Liver (tissue), 9 donors: ENCODE results near the gene MBNL2. TPM values are rescaled to one million over a fixed set of nuclear protein-coding genes. Genes with fewer than 3 reads are reported as not detected.

Source experiments
- DNase-seq: peaks from one replicate; pipeline ENCODE4 v3.0.0-alpha.2; 2017; ENCODE audit warnings: low spot score
- H3K27ac ChIP-seq, 2 donors: one replicate each; pipeline ENCODE4 v1.7.0; 2013; ENCODE audit warnings: inconsistent platforms in 2 of 2, low read length in 2 of 2, control low read depth in 1 of 2, low read depth in 1 of 2, mild to moderate bottlenecking in 1 of 2
- H3K27me3 ChIP-seq, 4 donors: one replicate each; pipeline versions ENCODE4 v1.6.1 to v1.7.0; 2013; ENCODE audit warnings: low read length in 3 of 4, inconsistent platforms in 1 of 4, mild to moderate bottlenecking in 1 of 4, moderate library complexity in 1 of 4; ENCODE audit not compliant: control insufficient read depth in 4 of 4, insufficient read depth in 4 of 4
- H3K36me3 ChIP-seq, 4 donors: one replicate each; pipeline versions ENCODE4 v1.6.1 to v1.7.0; 2013; ENCODE audit warnings: low read length in 3 of 4, mild to moderate bottlenecking in 3 of 4, low read depth in 1 of 4, moderate library complexity in 1 of 4; ENCODE audit not compliant: control insufficient read depth in 4 of 4, insufficient read depth in 3 of 4
- H3K4me1 ChIP-seq, 4 donors: one replicate each; pipeline versions ENCODE4 v1.6.1 to v1.7.0; 2013; ENCODE audit warnings: low read length in 3 of 4, mild to moderate bottlenecking in 3 of 4, moderate library complexity in 1 of 4; ENCODE audit not compliant: control insufficient read depth in 4 of 4, insufficient read depth in 4 of 4
- H3K4me3 ChIP-seq, 3 donors: one replicate each; pipeline versions ENCODE4 v1.6.1 to v1.7.0; 2013; ENCODE audit warnings: low read length in 3 of 3, control low read depth in 1 of 3, low read depth in 1 of 3, mild to moderate bottlenecking in 1 of 3
- H3K9ac ChIP-seq, 2 donors: one replicate each; pipeline ENCODE4 v1.7.0; 2013; ENCODE audit warnings: low read length in 2 of 2, mild to moderate bottlenecking in 2 of 2, moderate library complexity in 2 of 2, control low read depth in 1 of 2, low read depth in 1 of 2
- H3K9me3 ChIP-seq, 4 donors: one replicate each; pipeline versions ENCODE4 v1.6.1 to v1.7.0; 2013; ENCODE audit warnings: low read length in 3 of 4; ENCODE audit not compliant: control insufficient read depth in 4 of 4
- ATF3 ChIP-seq: IDR thresholded peaks from 2 replicates; pipeline ENCODE4 v1.6.1; 2016; ENCODE audit warnings: antibody characterized with exemption
- CTCF ChIP-seq: fragments of 150-350 bp; IDR thresholded peaks from 2 replicates; pipeline ENCODE4 v1.5.1; 2017; ENCODE audit warnings: improper control_type of control experiment, low read depth, low read length; ENCODE audit not compliant: missing input control
- GABPA ChIP-seq, 2 donors: IDR thresholded peaks in 1 of 2; conservative IDR thresholded peaks in 1 of 2; 2 replicates each; pipeline ENCODE4 v1.6.1; 2016; ENCODE audit warnings: antibody characterized with exemption in 2 of 2, mild to moderate bottlenecking in 1 of 2, moderate library complexity in 1 of 2
- HNF4G ChIP-seq: IDR thresholded peaks from 2 replicates; pipeline ENCODE4 v1.6.1; 2016; ENCODE audit warnings: antibody characterized with exemption
- JUND ChIP-seq, 2 donors: IDR thresholded peaks; 2 replicates each; pipeline ENCODE4 v1.6.1; 2016; ENCODE audit warnings: antibody characterized with exemption in 2 of 2
- NR2F2 ChIP-seq: IDR thresholded peaks from 2 replicates; pipeline ENCODE4 v1.6.1; 2016; ENCODE audit warnings: antibody characterized with exemption
- SP1 ChIP-seq: IDR thresholded peaks from 2 replicates; pipeline ENCODE4 v1.6.1; 2018; ENCODE audit warnings: antibody characterized with exemption, mild to moderate bottlenecking
- YY1 ChIP-seq: IDR thresholded peaks from 2 replicates; pipeline ENCODE4 v1.6.1; 2016; ENCODE audit warnings: antibody characterized with exemption, mild to moderate bottlenecking
- WGBS: extraction: QIAGEN DNeasy Blood & Tissue Kit; methylation state at CpG from one replicate; pipeline ENCODE4 v1.1.7; 2013; 5-methylcytosine and 5-hydroxymethylcytosine counted together
- polyA plus RNA-seq, 2 donors: library from polyadenylated mRNA; stranded (reverse) in 1 of 2; unstranded in 1 of 2; fragments of 200-250 nt in 1 of 2; fragments of >200 nt in 1 of 2; fragmentation: Nextera tagmentation in 1 of 2; extraction: Ambion mirVana in 1 of 2; gene quantifications; one replicate each; pipeline versions ENCODE4 v1.2.1 to v1.2.3, GENCODE V29; 2013 to 2015
- total RNA-seq, 2 donors: library from RNA; depleted of rRNA; stranded (reverse); fragments of >200 nt; gene quantifications; one replicate each; pipeline ENCODE4 v1.2.3, GENCODE V29; 2014
- TF ChIP-seq, protein P1 (sequence below): IDR thresholded peaks from 2 replicates; pipeline ENCODE4 v1.6.1; 2016; ENCODE audit warnings: antibody characterized with exemption, mild to moderate bottlenecking
- TF ChIP-seq, protein P2 (sequence below): IDR thresholded peaks from 2 replicates; pipeline ENCODE4 v1.6.1; 2016; ENCODE audit warnings: antibody characterized with exemption
- donor health status: healthy.
- donor health status: healthy.
- donor health status: healthy.
- donor health status: healthy.
- donor health status: healthy.

MBNL2 gene
- total and polyA plus RNA-seq, 4 donors = 16.0 to 49.6 (median 36.8) TPM

DNA sequence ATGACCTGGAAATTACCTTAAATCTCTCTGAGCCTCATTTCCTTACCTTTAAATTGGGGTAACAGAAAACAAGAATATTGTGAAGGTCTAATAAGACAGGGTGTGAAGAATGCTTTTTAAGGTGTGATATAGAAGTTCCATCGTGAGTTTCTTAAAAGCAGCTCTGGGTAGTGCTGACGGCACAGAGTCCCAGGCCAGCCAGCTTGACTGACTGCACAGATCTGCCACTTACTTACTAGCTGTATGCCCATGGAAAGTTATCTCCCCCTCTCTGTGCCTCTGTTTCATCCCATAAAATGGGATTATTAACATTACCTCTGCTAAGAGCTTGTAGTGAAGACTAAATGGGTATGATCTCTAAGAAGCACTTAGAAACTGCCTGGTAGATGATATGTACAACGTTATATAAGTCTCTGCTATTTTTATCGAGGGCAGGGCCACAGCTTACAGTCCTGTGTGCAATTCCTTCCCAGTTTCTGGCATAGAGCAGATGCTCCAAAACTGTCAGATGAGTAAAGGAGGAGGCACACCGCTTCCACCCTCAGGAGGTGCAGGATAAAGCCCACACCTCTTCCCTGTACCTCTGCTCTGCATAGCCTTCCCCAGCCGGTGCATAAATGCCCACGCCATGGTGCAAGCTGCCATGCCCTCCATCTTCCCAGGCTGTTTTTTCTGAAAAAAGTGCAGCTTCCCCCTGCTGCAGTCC, 99.6 kb downstream of the MBNL2 start:
- H3K4me1 ChIP-seq = peaks cover 0 to 10% (median 2%) of the 10 kb centered on the region in 4 donors

DNA sequence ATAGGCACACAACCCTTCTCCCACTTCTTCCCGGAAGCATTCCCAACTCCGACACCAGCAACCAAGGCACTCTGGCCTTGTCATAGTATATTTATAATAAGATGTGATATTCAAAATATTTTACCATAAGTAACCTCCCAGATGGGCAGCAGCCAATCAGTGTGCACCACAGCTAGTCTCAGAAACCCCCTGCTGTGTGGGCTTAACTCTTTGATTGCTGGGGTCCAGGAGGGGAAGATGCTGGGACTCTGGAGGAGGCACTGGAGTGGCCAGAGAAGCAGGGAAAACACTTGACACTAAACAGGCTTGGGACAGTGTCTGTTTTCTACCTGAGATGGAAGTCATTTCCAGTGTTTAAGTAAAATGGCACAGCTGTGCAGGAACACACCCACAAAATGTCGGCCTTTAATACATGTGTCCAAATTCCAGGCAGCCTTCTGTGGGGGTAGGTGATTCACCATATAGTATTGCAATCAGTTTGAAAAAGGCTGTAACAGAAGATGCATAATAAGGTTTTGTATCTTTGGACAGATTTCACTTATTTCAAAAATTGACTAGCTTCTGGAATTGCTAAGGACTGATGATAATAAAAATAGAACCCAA, 100.7 kb downstream of the MBNL2 start:
- Histone ChIP-seq H3K27me3 (no peaks in the 10 kb centered on the region), H3K36me3 (peaks cover 0 to 4% (median 1%) of the 10 kb centered on the region in 4 donors), H3K9me3 (no peaks in the 10 kb centered on the region), H3K4me1 (peaks cover 0 to 10% (median 2%) of the 10 kb centered on the region in 4 donors), H3K9ac (no peak overlapping the region), H3K4me3 (no peak overlapping the region), H3K27ac (no peak overlapping the region)
- 93% methylated on average over 3 of the region's 3 CpGs for WGBS
- DNase-seq = no peak
- TF ChIP-seq JUND (IDR thresholded peaks at IDR 0.05) (no peak), HNF4G (no peak), GABPA (IDR thresholded peaks at IDR 0.05 in 1 of 2, conservative IDR thresholded peaks at IDR 0.05 in 1 of 2) (no peak), YY1 (no peak), CTCF (no peak), NR2F2 (no peak)
- TF ChIP-seq, protein P1, sequence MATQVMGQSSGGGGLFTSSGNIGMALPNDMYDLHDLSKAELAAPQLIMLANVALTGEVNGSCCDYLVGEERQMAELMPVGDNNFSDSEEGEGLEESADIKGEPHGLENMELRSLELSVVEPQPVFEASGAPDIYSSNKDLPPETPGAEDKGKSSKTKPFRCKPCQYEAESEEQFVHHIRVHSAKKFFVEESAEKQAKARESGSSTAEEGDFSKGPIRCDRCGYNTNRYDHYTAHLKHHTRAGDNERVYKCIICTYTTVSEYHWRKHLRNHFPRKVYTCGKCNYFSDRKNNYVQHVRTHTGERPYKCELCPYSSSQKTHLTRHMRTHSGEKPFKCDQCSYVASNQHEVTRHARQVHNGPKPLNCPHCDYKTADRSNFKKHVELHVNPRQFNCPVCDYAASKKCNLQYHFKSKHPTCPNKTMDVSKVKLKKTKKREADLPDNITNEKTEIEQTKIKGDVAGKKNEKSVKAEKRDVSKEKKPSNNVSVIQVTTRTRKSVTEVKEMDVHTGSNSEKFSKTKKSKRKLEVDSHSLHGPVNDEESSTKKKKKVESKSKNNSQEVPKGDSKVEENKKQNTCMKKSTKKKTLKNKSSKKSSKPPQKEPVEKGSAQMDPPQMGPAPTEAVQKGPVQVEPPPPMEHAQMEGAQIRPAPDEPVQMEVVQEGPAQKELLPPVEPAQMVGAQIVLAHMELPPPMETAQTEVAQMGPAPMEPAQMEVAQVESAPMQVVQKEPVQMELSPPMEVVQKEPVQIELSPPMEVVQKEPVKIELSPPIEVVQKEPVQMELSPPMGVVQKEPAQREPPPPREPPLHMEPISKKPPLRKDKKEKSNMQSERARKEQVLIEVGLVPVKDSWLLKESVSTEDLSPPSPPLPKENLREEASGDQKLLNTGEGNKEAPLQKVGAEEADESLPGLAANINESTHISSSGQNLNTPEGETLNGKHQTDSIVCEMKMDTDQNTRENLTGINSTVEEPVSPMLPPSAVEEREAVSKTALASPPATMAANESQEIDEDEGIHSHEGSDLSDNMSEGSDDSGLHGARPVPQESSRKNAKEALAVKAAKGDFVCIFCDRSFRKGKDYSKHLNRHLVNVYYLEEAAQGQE = no peak
- TF ChIP-seq, protein P2, sequence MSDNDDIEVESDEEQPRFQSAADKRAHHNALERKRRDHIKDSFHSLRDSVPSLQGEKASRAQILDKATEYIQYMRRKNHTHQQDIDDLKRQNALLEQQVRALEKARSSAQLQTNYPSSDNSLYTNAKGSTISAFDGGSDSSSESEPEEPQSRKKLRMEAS = no peak

More for the DNA sequence above, 99.6 kb downstream of the MBNL2 start:
- Histone ChIP-seq H3K9me3 (no peaks in the 10 kb centered on the region), H3K4me3 (no peak overlapping the region), H3K27ac (no peak overlapping the region), H3K36me3 (peaks cover 0 to 5% (median 1%) of the 10 kb centered on the region in 4 donors), H3K9ac (no peak overlapping the region), H3K27me3 (no peaks in the 10 kb centered on the region)
- DNase-seq = no peak
- TF ChIP-seq, protein P1 = no peak
- TF ChIP-seq, protein P2 = no peak
- TF ChIP-seq CTCF = no peak
- no peak for TF ChIP-seq GABPA (IDR thresholded peaks at IDR 0.05 in 1 of 2, conservative IDR thresholded peaks at IDR 0.05 in 1 of 2)
- TF ChIP-seq SP1 = no peak
- no peak for TF ChIP-seq ATF3
- WGBS = 87% methylated on average over 7 of the region's 7 CpGs
